GM18868 (cell line): Measurements from ENCODE around the gene CENPX.

Experiments used
- ATAC-seq: cut with Tn5 transposase; IDR thresholded peaks from one replicate; pipeline ENCODE4 v1.9.1; 2021; ENCODE audit warnings: mild to moderate bottlenecking, moderate library complexity; ENCODE audit not compliant: unreplicated experiment

The CENPX gene

GRCh38 chr17:82055023-82055964 is 32.6 kb upstream of the CENPX start:
- ATAC-seq = no peak

- no peak for ATAC-seq
These were observed 31.8 kb upstream of the CENPX start for GRCh38 chr17:82054351-82055022.

GRCh38 chr17:82053556-82054263 is 31.0 kb upstream of the CENPX start:
- ATAC-seq = no peak

GRCh38 chr17:82053130-82053529 is 30.5 kb upstream of the CENPX start:
- ATAC-seq = no peak

- ATAC-seq = no peak
These were observed 30.0 kb upstream of the CENPX start for GRCh38 chr17:82052638-82053059.

GRCh38 chr17:82051776-82052637 is 29.3 kb upstream of the CENPX start, which contains the start of the genes GPS1 and RFNG:
Gene GPS1 (plus strand): TSS chr17:82051898. CDS start chr17:82051932, 34 bp downstream.
Gene RFNG (minus strand): TSS chr17:82051811. CDS start chr17:82051766, 45 bp downstream.
- no peak for ATAC-seq

GRCh38 chr17:82050761-82051641 is 28.3 kb upstream of the CENPX start:
- ATAC-seq = no peak

- no peak for ATAC-seq
These were observed 27.6 kb upstream of the CENPX start for GRCh38 chr17:82050152-82050760.

- ATAC-seq = no peak
These were observed 26.9 kb upstream of the CENPX start for GRCh38 chr17:82049521-82049971.

- ATAC-seq = no peak
These were observed 26.4 kb upstream of the CENPX start for GRCh38 chr17:82049106-82049505.

- no peak for ATAC-seq
These were observed 25.9 kb upstream of the CENPX start for GRCh38 chr17:82048571-82048971.

- no peak for ATAC-seq
These were observed 25.4 kb upstream of the CENPX start for GRCh38 chr17:82047914-82048570.

- no peak for ATAC-seq
These were observed 24.7 kb upstream of the CENPX start for GRCh38 chr17:82047379-82047778.

- ATAC-seq = no peak
These were observed 24.2 kb upstream of the CENPX start for GRCh38 chr17:82046903-82047302.

GRCh38 chr17:82045936-82046484 is 23.3 kb upstream of the CENPX start:
- ATAC-seq = no peak

- no peak for ATAC-seq
These were observed 20.8 kb upstream of the CENPX start for GRCh38 chr17:82043507-82043906.

GRCh38 chr17:82042649-82043048 is 20.0 kb upstream of the CENPX start:
- no peak for ATAC-seq
